ENCODE results near the gene INO80D. TPM values are rescaled to one million over a fixed set of nuclear protein-coding genes. Genes with fewer than 3 reads are reported as not detected.
"Not testable (repeated sequence)": the region's sequence is repeated elsewhere in the genome, so short reads cannot be mapped to it uniquely, and the experiment has no call there.

The INO80D gene
- total RNA-seq, 1 experiment from 2014 or later, result 1.8 TPM

- DNase-seq (ENCODE audit: low read depth), result no peak
- in situ Hi-C loops (cut with HindIII; ENCODE audit: low pct_unique_long_range_greater_than_20kb, low sequenced_read_pairs), result no loop called here
Observed at GRCh38 chr2:205994344-205994743, 91.6 kb downstream of the INO80D start.

DNA sequence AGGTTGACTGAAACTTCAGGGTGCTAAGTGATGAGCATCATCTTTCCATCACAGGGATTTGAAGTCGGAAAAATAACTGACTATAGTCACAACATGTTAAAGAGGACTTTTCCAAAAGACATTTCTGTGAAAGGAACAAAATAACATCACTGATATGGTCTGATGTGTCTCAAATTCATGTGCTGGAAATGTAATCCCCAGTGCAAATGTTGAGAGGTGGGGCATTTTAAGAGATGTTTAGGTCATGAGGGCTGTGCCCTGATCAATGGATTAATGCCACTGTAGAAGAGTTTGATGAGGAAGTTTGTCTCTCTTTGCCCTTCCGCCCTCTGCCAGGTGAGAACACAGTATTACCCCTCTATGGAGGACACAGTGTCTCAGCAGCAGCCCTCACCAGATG, 95.9 kb downstream of the INO80D start:
- DNase-seq (ENCODE audit: low read depth), result no peak
- in situ Hi-C loops (cut with HindIII; ENCODE audit: low pct_unique_long_range_greater_than_20kb, low sequenced_read_pairs), result no loop called here

- in situ Hi-C loops (cut with HindIII; ENCODE audit: low pct_unique_long_range_greater_than_20kb, low sequenced_read_pairs), result no loop called here
- DNase-seq (ENCODE audit: low read depth), result peak; percentile 35
Observed at GRCh38 chr2:205989271-205990071, 96.5 kb downstream of the INO80D start.

DNA sequence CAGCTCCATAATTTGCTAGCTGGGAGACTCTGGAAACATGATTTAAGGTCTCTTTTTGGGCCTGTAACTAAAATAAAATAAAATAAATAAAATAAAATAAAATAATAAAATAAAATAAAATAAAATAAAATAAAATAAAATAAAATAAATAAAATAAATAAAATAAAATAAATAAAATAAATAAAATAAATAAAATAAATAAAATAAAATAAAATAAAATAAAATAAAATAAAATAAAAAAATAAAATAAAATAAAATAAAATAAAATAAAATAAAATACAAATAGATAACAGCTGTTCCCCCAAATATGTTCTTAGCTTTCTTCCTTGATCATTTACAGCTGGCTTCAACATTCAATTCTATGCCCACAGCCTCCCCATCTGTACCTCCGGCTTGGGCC, 97.3 kb downstream of the INO80D start:
- in situ Hi-C loops (cut with HindIII; ENCODE audit: low pct_unique_long_range_greater_than_20kb, low sequenced_read_pairs); DNase-seq (ENCODE audit: low read depth): not testable (repeated sequence)

DNA sequence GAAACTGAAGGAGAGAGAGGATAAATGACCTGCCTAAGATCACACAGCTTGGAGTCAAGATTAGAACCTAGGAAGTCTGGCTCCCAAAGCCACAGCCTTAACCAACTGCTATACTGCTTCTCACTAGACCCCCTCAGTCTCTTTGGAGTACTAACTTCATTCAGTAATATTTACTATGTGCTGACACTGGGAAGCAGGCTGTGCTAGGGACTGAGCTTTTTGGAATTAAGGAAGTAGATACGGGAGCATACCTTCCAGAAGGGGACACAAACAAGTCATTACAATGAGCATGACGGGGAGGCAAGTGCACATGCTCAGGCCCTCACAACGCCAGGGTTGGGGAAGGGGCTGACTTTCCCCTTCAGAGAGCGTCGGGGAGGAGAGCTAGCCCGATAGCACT, 97.7 kb downstream of the INO80D start:
- in situ Hi-C loops (cut with HindIII; ENCODE audit: low pct_unique_long_range_greater_than_20kb, low sequenced_read_pairs), result no loop called here
- DNase-seq (ENCODE audit: low read depth), result no peak

- in situ Hi-C loops (cut with HindIII; ENCODE audit: low pct_unique_long_range_greater_than_20kb, low sequenced_read_pairs); DNase-seq (ENCODE audit: low read depth): not testable (repeated sequence)
Observed at GRCh38 chr2:205986334-205986733, 99.6 kb downstream of the INO80D start.

DNA sequence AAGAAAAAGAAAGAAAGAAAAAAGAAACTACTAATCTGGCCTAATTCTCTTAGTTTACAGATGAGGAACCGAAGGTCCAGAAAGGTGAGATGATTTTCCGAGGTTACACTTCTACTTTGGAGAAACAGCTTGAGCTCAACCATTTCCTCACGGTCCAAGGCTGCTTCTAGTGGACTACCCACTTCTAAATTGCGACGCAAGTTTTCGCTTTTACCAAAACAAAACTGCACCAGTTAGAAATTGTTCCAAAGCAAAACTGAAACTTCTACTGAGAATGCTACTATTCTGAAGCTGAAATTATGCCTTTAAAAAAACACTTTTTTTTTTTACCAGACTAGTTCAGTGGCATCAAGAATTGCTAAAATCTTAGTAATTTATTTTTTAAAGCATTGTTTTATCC, 101.6 kb downstream of the INO80D start:
- DNase-seq (ENCODE audit: low read depth), result no peak
- in situ Hi-C loops (cut with HindIII; ENCODE audit: low pct_unique_long_range_greater_than_20kb, low sequenced_read_pairs), result no loop called here

DNA sequence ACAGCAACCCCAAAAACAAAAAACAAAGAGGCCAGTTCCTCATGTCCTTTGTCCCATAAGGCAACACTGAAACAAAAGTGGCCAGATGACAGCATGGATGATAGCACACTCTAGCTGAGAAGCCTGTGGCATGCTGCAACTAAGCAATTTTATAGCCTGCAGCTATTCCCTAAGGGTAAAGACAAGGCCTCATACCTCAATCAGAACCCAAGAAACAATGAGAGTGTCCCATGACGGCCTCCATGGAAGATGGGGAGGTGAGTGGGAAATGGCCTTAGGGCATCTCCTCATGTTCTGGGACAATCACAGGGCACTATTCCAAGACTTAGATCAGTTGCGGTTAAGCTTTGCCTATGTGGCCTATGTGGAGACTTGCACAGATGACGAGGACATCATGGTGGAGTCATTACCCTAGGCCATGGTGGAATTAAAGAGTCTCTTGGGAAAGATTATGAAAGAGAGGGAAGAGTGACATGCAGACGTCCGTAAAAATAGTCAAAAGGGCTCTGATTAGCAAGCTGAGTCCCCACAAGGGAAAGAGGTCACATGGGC, 103.1 kb downstream of the INO80D start:
- in situ Hi-C loops (cut with HindIII; ENCODE audit: low pct_unique_long_range_greater_than_20kb, low sequenced_read_pairs), result no loop called here
- DNase-seq (ENCODE audit: low read depth), result no peak

- DNase-seq (ENCODE audit: low read depth); in situ Hi-C loops (cut with HindIII; ENCODE audit: low pct_unique_long_range_greater_than_20kb, low sequenced_read_pairs): not testable (repeated sequence)
Observed at GRCh38 chr2:205978728-205979127, 107.2 kb downstream of the INO80D start.

DNA sequence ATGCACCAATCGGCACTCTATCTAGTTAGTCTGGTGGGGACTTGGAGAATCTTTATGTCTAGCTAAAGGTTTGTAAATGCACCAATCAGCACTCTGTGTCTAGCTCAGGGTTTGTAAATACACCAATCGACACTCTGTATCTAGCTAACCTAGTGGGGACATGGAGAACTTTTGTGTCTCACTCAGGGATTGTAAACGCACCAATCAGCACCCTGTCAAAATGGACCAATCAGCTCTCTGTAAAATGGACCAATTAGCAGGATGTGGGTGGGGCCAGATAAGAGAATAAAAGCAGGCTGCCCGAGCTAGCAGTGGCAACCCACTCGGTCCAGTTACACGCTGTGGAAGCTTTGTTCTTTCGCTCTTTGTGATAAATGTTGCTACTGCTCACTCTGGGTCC, 108.3 kb downstream of the INO80D start:
- in situ Hi-C loops (cut with HindIII; ENCODE audit: low pct_unique_long_range_greater_than_20kb, low sequenced_read_pairs), result not testable (repeated sequence)

DNA sequence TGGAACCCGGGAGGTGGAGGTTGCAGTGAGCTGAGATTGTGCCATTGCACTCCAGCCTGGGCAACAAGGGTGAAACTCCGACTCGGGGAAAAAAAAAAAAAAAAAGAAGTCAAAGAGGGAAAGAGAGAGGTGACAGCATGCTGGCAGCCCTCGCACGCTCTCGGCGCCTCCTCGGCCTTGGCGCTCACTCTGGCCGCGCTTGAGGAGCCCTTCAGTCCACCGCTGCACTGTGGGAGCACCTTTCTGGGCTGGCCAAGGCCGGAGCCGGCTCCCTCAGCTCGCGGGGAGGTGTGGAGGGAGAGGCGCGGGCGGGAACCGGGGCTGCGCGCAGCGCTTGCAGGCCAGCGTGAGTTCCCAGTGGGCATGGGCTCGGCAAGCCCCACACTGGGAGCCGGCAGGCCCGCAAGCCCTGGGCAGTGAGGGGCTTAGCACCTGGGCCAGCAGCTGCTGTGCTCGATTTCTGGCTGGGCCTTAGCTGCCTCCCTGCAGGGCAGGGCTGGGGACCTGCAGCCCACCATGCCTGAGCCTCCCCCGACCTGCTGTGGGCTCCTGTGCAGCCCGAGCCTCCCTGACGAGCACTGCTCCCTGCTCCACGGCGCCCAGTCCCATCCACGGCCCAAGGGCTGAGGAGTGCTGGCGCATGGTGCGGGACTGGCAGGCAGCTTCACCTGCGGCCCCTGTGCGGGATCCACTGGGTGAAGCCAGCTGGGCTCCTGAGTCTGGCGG, 108.9 kb downstream of the INO80D start:
- DNase-seq (ENCODE audit: low read depth); in situ Hi-C loops (cut with HindIII; ENCODE audit: low pct_unique_long_range_greater_than_20kb, low sequenced_read_pairs): not testable (repeated sequence)

More for the DNA sequence above, 108.3 kb downstream of the INO80D start:
- DNase-seq (ENCODE audit: low read depth), result not testable (repeated sequence)

GRCh38 chr2:205976120-205976814, 109.7 kb downstream of the INO80D start:
- in situ Hi-C loops (cut with HindIII; ENCODE audit: low pct_unique_long_range_greater_than_20kb, low sequenced_read_pairs), result no loop called here
- no peak for DNase-seq (ENCODE audit: low read depth)

- in situ Hi-C loops (cut with HindIII; ENCODE audit: low pct_unique_long_range_greater_than_20kb, low sequenced_read_pairs), result no loop called here
- DNase-seq (ENCODE audit: low read depth), result peak; percentile 89
Observed at GRCh38 chr2:205975082-205975949, 110.7 kb downstream of the INO80D start.

DNA sequence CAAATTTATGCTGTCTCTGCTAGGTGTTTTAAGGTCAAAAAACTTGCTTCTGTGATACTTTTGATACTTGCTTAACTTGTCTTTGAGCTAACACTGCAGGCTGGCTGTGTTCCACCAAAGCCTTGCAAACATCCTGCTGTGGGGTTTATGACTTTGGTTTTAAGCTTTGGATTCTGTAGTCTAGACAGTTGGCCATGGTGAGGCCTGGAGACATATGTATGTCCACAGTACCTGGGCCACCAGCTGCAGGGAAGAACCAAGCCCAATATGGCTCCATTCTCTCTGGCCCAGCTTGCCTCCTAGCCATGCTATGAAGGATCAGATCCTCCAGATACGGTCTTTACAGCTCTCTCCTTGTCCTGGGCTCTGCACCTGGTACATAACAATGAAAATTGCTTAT, 113.9 kb downstream of the INO80D start:
- in situ Hi-C loops (cut with HindIII; ENCODE audit: low pct_unique_long_range_greater_than_20kb, low sequenced_read_pairs), result no loop called here
- no peak for DNase-seq (ENCODE audit: low read depth)

DNA sequence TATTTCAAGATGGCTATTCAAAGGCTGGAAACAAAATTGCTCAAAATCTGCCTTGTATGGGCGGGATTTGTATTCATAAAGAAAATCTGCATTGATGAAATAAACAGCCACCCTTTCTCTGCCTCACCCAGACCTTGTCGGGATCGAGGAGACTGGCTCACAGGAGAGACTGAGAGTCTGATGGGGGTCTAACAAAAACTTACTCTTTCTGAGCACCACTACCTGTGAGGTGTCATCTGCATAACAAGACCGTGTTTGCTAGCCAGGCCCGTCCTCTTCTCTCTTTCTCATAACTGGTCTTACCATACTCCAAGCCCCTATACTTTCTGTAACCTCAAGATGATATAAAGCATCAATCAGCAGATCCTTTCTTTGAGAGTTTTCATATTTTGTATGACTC, 115.6 kb downstream of the INO80D start:
- in situ Hi-C loops (cut with HindIII; ENCODE audit: low pct_unique_long_range_greater_than_20kb, low sequenced_read_pairs), result no loop called here
- no peak for DNase-seq (ENCODE audit: low read depth)

- DNase-seq (ENCODE audit: low read depth), result no peak
- in situ Hi-C loops (cut with HindIII; ENCODE audit: low pct_unique_long_range_greater_than_20kb, low sequenced_read_pairs), result no loop called here
Observed at GRCh38 chr2:205969584-205969983, 116.4 kb downstream of the INO80D start.

DNA sequence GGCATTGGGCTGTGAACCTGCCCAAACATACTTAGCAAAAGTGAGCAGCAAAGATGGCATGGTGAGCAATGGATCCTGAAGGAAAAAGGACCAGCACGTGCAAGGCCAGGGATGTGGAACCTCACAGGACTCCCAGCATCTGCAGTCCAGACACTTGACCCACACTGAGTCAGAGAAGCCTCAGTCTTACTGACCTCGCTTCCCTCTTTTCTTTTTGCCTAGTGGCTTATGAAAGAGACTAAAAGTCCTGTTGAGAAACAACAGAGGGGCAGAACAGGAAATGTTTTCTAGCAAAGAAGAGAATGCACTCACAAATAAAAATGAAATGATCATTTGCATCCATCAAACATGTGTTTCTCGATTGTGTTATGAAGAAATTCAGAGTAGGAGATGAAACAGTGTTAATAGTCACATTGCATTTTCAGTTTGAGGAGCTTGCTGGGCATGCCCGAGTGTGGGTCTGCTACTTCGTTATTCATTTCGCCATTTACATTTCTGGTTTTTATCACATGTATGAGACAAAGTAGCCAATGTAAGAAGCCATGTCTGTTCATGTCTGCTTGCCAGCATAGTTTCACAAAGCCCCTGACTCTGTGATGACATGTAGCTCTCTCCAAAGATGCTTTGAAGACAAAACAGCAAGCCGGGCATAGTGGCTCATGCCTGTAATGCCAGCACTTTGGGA, 118.4 kb downstream of the INO80D start:
- no peak for DNase-seq (ENCODE audit: low read depth)
- in situ Hi-C loops (cut with HindIII; ENCODE audit: low pct_unique_long_range_greater_than_20kb, low sequenced_read_pairs), result no loop called here
